HEK293T (cell line): ENCODE results near the gene BHLHE41.

ENCODE experiments used
- L3MBTL2 ChIP-seq: fragments of 450-650 bp; conservative IDR thresholded peaks from 2 replicates; pipeline ENCODE4 v1.6.1; 2016; ENCODE audit warnings: mild to moderate bottlenecking
- SP1 ChIP-seq: fragments of 450-650 bp; IDR thresholded peaks from 2 replicates; pipeline ENCODE4 v1.6.1; 2017
- SUZ12 ChIP-seq: fragments of 450-650 bp; IDR thresholded peaks from 2 replicates; pipeline ENCODE4 v1.6.1; 2016; ENCODE audit warnings: mild to moderate bottlenecking
- ZNF384 ChIP-seq: fragments of 450-650 bp; IDR thresholded peaks from 2 replicates; pipeline ENCODE4 v1.6.1; 2016

GRCh38 chr12:26130728-26131127 lies 5.9 kb upstream of the BHLHE41 start:
- TF ChIP-seq SP1 (no peak), SUZ12 (no peak), L3MBTL2 (no peak), ZNF384 (no peak)
